ENCODE results near the gene KCMF1. TPM values are rescaled to one million over a fixed set of nuclear protein-coding genes. Genes with fewer than 3 reads are reported as not detected.

KCMF1 gene
- total and polyA plus RNA-seq, 7 donors: 74.6 to 374 (median 148) TPM

GRCh38 chr2:84958135-84959059 lies 12.6 kb upstream of the KCMF1 start:
- whole genome bisulfite sequencing, 3 donors: 38 to 39% (median 39%) methylated on average over 12 of the region's 12 CpGs
- DNase-seq: peak in 1 of 2 donors; percentile 27
- Histone ChIP-seq H3K27me3 (ENCODE audit: insufficient read depth in 3 of 3, low read length in 2 of 3) (no peaks in the 10 kb centered on the region), H3K9me3 (no peaks in the 10 kb centered on the region), H3K36me3 (ENCODE audit: insufficient read depth in 1 of 2, low read depth in 1 of 2) (no peaks in the 10 kb centered on the region), H3K27ac (peak overlapping the region; percentile 46), H3K4me3 (no peak overlapping the region), H3K4me1 (peaks cover 12% of the 10 kb centered on the region)
- intact Hi-C loops (cut with DNase I): no loop called here
- TF ChIP-seq CTCF (IDR thresholded peaks at IDR 0.05): no peak
- peak; percentile 49 to 75 (median 59) for ATAC-seq

GRCh38 chr2:84959095-84959565 lies 11.8 kb upstream of the KCMF1 start:
- Histone ChIP-seq H3K36me3 (ENCODE audit: insufficient read depth in 1 of 2, low read depth in 1 of 2) (no peaks in the 10 kb centered on the region), H3K4me1 (peaks cover 16% of the 10 kb centered on the region), H3K4me3 (no peak overlapping the region), H3K27ac (no peak overlapping the region), H3K9me3 (no peaks in the 10 kb centered on the region), H3K27me3 (ENCODE audit: insufficient read depth in 3 of 3, low read length in 2 of 3) (no peaks in the 10 kb centered on the region)
- 60 to 68% (median 67%) methylated on average over 10 of the region's 10 CpGs for WGBS, 3 donors
- intact Hi-C loops (cut with DNase I): no loop called here
- TF ChIP-seq CTCF (IDR thresholded peaks at IDR 0.05): no peak
- peak; percentile 23 to 34 (median 31) for ATAC-seq
- no peak for DNase-seq

GRCh38 chr2:84959566-84960506 lies 11.1 kb upstream of the KCMF1 start:
- no peak for TF ChIP-seq CTCF (IDR thresholded peaks at IDR 0.05)
- Histone ChIP-seq H3K9me3 (no peaks in the 10 kb centered on the region), H3K27me3 (ENCODE audit: insufficient read depth in 3 of 3, low read length in 2 of 3) (no peaks in the 10 kb centered on the region), H3K4me3 (no peak overlapping the region), H3K36me3 (ENCODE audit: insufficient read depth in 1 of 2, low read depth in 1 of 2) (no peaks in the 10 kb centered on the region), H3K4me1 (peaks cover 16% of the 10 kb centered on the region), H3K27ac (no peak overlapping the region)
- DNase-seq (no peak), ATAC-seq (no peak)
- intact Hi-C loops (cut with DNase I): no loop called here
- 54 to 67% (median 61%) methylated on average over 5 of the region's 5 CpGs for WGBS, 3 donors

- TF ChIP-seq CTCF (IDR thresholded peaks at IDR 0.05): no peak
- no peak for DNase-seq
- no peaks in the 10 kb centered on the region for H3K9me3 ChIP-seq
- H3K27ac ChIP-seq: no peak overlapping the region
- intact Hi-C loops (cut with DNase I): no loop called here
- peaks cover 3 to 18% of the 10 kb centered on the region in 2 donors for H3K36me3 ChIP-seq (ENCODE audit: insufficient read depth in 1 of 2, low read depth in 1 of 2)
- no peak overlapping the region for H3K4me3 ChIP-seq
- WGBS, 3 donors: 89 to 94% (median 89%) methylated on average over 4 of the region's 4 CpGs
- no peaks in the 10 kb centered on the region for H3K27me3 ChIP-seq (ENCODE audit: insufficient read depth in 3 of 3, low read length in 2 of 3)
- H3K4me1 ChIP-seq: peaks cover 15% of the 10 kb centered on the region
- no peak for ATAC-seq
These were observed 8.0 kb upstream of the KCMF1 start for GRCh38 chr2:84962917-84963316.

Data from psoas muscle (tissue), 8 donors.